ENCODE measurements around the gene SSC5D.

SSC5D gene

DNA sequence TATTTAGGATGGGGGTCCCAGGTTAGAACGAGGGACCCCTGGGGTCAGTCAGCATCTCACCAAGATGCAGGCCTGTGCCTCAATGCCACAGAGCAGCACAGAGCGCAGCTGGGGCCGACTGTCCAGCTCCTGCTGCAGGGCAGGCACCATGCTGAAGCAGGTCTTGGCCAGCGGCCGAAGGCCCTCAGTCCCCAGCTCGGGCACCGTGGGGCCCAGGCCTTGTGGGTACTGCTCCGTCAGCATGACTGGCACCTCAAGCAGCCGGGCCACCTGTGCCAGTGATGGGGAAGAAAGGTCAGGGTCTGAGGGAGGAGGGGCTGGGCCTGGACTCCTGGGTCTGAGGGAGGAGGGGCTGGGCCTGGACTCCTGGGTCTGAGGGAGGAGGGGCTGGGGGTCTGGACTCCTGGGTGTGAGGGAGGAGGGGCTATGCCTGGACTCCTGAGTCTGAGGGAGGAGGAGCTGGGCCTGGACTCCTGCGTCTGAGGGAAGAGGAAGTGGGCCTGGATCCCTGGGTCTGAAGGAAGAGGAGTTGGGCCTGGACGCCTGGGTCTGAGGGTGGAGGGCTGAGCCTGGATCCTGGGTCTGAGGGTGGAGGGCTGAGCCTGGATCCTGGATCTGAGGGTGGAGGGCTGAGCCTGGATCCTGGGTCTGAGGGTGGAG, 32.5 kb upstream of the SSC5D start:
- DNase-seq (ENCODE audit: low spot score), result no peak

GRCh38 chr19:55456347-55456746, 31.9 kb upstream of the SSC5D start:
- DNase-seq (ENCODE audit: low spot score), result no peak

GRCh38 chr19:55457683-55458457, 30.4 kb upstream of the SSC5D start:
- no peak for DNase-seq (ENCODE audit: low spot score)

DNA sequence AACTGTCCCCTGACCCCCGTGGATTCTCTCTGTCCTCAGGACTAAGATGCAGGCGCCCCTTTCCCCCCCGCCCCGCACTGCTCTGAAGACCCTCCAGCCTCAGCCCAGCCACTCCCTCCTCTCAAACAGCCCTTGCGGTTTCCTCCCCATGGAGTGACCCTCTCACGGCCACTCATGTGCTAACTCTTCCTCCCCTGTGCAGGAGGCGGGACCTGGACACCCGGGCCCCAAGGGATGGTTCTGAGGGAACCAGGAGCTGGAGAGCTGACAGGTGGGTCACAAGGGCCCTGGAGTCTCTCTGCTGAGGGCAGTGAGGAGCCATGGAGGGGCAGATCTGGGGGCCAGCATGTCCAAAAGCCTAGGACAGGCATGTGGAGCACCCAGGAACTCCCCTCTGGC, 28.7 kb upstream of the SSC5D start:
- DNase-seq (ENCODE audit: low spot score), result no peak

- no peak for DNase-seq (ENCODE audit: low spot score)
Measured at GRCh38 chr19:55459950-55460657, 28.1 kb upstream of the SSC5D start.

DNA sequence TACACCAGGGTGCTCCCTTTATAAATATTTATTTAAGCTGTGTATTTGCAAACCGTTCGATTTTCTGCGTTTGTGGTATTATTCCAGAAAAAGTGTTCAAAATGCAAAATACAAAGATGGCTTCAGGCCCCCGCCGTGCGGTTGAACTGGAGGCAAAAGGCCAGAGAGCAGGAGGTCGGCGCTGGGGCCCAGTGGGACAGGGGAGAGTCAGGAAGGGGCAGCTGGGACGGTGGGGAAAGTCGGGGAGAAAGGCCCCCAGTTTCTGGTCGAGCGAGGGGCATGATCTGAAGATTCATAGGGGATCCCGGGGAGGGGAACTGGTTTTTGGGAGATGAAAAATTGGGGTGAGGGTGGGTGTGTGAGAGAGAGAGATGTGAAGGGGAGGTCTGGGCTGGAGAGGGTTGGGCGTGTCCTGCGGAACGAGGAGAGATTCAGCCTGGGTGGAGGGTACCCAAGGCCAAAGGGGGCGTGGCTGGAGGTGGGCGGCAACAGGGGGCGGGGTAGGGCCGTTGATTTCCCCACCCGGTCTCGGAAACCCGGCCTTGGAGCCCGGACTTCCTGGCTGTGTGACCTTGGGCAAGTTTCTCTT, 27.5 kb upstream of the SSC5D start:
- no peak for DNase-seq (ENCODE audit: low spot score)

DNA sequence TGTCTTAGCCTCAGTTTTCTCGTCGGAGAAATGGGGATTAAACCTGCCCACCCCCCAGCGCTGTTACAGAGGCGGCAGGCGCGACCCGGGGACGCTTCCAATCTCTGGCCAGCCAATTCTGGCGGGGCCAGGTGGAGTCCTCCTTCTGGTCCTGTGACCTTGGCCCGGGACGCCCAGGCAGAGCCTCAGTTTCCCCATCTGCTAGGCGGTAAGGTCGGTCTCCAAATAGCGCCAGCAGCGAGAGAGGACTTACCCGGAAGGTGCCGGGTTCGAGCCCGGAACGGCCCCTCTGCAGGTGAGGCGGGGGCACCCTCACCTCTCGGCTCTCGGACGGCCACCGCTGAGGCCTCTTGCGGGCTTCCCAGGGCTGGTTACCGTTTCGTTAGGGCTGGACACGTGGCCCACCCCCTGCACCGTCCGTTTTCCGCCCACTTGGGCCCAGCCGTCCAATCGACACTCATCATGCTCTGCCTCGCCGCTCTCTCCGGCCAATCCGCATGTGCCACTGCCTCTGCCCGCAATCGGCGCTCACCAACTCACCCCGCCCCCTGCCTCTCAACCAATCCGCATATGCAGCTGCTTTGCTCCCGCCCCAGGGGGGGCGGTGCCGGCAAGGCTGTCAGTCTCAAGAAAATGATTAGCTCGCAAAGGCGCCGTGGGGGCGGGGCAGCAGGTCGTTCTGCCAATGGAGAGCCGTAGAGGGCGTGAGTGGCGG, 26.8 kb upstream of the SSC5D start, which contains the start of gene ISOC2:
Gene ISOC2, minus strand, starts transcription at position 384 of the 715 bp plus-strand sequence. CDS start 5,156 bp downstream, outside the sequence.
- DNase-seq (ENCODE audit: low spot score), result peak; percentile 100

GRCh38 chr19:55461974-55462626, 26.1 kb upstream of the SSC5D start:
- DNase-seq (ENCODE audit: low spot score), result no peak

- no peak for DNase-seq (ENCODE audit: low spot score)
Measured at GRCh38 chr19:55462722-55463121, 25.5 kb upstream of the SSC5D start.

- no peak for DNase-seq (ENCODE audit: low spot score)
Measured at GRCh38 chr19:55463583-55464031, 24.6 kb upstream of the SSC5D start.

GRCh38 chr19:55464039-55464661, 24.1 kb upstream of the SSC5D start:
- no peak for DNase-seq (ENCODE audit: low spot score)

DNA sequence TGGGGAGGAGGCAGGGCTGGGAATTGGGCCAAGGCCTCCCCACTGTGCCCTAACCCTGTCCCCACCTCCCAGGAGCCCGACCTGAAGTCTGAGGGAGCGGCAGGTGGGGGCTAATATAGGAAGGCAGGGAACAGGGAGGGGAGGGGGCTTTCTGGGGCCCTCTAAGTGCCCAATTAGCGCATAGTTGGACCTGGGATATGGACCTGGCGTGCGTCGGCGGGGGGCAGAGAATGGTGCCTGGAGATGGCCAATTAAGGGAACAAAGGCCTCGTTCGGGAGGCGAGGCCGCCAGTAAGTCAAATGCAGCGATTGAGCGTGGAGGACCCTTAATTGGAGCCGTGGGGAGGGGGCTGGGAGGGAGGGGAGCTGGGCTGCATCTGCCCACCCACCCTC, 23.6 kb upstream of the SSC5D start, which contains the start of gene C19orf85:
Gene C19orf85, minus strand, starts transcription at position 90 of the 393 bp plus-strand sequence. CDS start 197 bp downstream, outside the sequence.
- no peak for DNase-seq (ENCODE audit: low spot score)

GRCh38 chr19:55465460-55466240, 22.6 kb upstream of the SSC5D start:
- DNase-seq (ENCODE audit: low spot score), result no peak

GRCh38 chr19:55466241-55466614, 22.0 kb upstream of the SSC5D start:
- DNase-seq (ENCODE audit: low spot score), result no peak

GRCh38 chr19:55467236-55468053, 20.8 kb upstream of the SSC5D start:
- DNase-seq (ENCODE audit: low spot score), result peak; percentile 53

- no peak for DNase-seq (ENCODE audit: low spot score)
Measured at GRCh38 chr19:55468054-55468393, 20.2 kb upstream of the SSC5D start.

DNA sequence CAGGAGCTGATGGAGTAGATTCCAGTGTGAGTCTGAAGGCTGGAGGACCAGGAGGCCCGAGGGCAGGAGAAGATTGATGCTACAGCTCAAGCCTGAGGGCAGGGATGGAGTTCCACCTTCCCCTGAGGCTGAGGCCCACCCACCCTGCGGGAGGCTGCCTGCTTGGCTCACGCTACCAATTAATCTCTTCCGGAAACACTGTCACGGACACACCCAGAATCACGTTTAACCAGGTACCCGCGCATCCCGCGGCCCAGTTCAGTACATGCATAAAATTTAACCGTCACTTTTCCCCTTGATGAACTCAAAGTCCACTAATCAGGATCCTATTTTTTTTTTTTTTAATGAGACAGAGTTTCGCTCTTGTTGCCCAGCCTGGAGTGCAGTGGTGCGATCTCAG, 17.0 kb upstream of the SSC5D start:
- DNase-seq (ENCODE audit: low spot score), result no peak

DNA sequence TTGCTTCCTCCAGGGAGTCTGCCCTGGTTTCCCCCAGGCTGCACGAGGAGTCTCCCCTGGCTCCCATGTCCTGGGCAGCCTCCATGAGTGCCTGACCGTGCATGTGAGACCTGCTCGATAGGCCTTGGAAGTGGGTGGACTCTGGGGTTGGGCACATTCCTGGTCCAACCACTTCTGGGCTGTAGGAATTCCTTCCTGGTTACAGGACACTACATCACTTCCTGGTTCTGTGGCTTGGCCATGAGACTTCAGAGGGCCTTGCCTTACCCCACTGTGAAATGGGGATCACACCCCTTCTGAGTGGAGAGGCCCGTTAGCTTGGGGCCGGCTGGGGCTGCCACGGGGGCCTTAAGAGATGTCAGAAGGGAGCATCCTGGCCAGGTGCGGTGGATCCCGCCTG, 15.8 kb upstream of the SSC5D start:
- no peak for DNase-seq (ENCODE audit: low spot score)

All from CD4-positive, alpha-beta T cell treated with Interleukin-6 at 100 ng/mL for 8 hours (primary cell).